ENCODE measurements around the gene BMP7.
"Not testable (repeated sequence)": the region's sequence is repeated elsewhere in the genome, so short reads cannot be mapped to it uniquely, and the experiment has no call there.

BMP7 gene

GRCh38 chr20:57265336-57265996 lies 975 bp downstream of the BMP7 start:
- DNase-seq (ENCODE audit: low spot score) = no peak

DNA sequence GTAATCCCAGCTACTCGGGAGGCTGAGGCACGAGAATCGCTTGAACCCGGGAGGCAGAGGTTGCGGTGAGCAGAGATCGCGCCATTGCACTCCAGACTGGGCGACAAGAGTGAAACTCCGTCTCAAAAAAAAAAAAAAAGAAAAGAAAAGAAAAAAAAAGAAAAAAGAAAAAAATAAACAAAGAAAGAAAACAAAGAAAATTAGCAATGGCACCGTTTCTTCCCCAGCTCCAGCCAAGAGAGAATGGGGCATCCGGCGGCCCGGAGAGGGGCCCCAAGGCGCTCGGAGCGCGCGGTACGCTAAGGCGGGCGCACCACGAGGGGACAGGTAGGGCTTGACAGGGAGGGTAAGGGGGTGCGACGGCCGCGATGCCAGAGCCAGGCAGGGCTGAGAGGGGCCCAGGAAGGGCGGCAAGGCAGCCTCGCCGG lies 1.5 kb downstream of the BMP7 start:
- DNase-seq (ENCODE audit: low spot score) = not testable (repeated sequence)

GRCh38 chr20:57263801-57264792 lies 2.3 kb downstream of the BMP7 start:
- DNase-seq (ENCODE audit: low spot score) = no peak

GRCh38 chr20:57262784-57263609 lies 3.4 kb downstream of the BMP7 start:
- no peak for DNase-seq (ENCODE audit: low spot score)

DNA sequence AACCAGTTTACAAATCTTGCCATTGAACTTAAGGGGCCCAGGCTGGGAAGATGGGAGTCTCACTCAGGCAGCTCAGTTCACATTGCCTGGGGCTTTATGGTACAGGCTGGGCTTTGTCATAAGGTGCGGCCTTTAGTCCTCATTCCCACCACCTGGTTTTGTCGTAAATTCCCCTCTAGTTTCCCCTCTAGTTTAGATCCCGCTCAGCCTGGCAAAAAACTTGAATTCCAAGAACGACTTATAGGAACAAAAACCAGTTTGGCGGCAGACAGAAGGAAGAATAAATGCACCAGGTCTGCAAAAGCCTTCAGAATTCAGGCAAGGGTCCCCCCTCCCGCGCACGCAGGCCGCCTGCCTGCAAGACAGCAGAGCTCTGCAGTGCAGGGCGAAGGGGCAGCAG lies 4.1 kb downstream of the BMP7 start:
- no peak for DNase-seq (ENCODE audit: low spot score)

GRCh38 chr20:57261457-57262251 lies 4.8 kb downstream of the BMP7 start:
- DNase-seq (ENCODE audit: low spot score) = no peak

DNA sequence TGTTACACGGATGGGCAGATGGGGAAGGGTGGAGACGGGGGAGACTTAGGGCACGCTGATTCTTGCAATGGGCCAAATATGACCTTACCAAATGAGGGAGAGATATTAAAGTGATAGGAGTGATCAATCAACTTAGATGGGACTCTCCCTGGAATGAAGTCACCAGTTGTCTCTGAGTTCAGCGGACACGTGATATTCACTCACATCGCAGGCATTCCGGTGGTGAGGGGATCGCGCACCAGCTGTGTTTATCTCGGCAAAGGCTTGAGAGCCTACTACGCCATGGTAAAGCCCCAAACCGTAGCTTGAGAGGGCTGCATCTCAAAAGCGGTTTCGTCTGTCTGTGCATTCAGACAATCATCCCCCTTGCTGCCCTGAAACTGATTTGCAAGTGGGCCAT lies 5.5 kb downstream of the BMP7 start:
- DNase-seq (ENCODE audit: low spot score) = no peak

- no peak for DNase-seq (ENCODE audit: low spot score)
Measured at GRCh38 chr20:57259938-57260921, 6.2 kb downstream of the BMP7 start.

- DNase-seq (ENCODE audit: low spot score) = no peak
Measured at GRCh38 chr20:57259121-57259937, 7.1 kb downstream of the BMP7 start.

DNA sequence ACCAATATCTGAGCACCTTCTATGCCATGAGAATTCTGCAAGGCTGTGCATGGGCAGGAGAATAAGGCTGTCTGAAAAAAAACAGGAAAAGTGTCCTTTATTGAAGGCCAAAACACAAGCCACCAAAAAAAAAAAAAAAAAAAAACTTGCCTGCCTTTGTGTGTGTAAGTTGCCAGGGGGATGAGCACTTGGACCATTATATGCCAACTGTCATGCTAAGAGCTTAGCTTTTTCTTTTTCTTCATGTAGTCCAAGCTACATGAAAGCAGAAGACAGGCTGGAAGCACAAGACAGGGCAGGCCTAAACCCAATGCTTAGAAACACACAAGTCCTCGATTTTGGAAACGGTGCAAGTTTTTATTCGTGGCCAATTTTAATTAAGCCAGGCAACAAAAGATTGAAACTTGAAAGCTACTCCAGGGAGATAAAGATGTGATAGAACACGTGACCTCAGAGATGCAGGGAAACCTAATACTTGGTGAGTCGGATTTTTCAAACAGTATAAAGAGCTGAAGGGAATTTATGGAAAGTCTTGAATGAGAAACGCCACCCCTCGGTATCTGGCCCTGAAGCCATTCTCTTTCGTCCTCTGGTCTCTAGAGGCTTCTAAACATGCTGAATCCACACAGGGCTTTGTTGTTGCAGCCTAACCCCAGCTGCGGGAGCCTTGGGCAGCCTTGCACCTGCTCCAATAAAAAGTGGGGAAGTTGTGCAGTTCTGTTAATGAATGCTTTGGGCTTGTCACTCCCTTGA lies 8.6 kb downstream of the BMP7 start:
- DNase-seq (ENCODE audit: low spot score) = no peak

- no peak for DNase-seq (ENCODE audit: low spot score)
Measured at GRCh38 chr20:57256908-57257307, 9.5 kb downstream of the BMP7 start.

GRCh38 chr20:57256205-57256604 lies 10.2 kb downstream of the BMP7 start:
- no peak for DNase-seq (ENCODE audit: low spot score)

- DNase-seq (ENCODE audit: low spot score) = no peak
Measured at GRCh38 chr20:57255183-57255582, 11.3 kb downstream of the BMP7 start.

GRCh38 chr20:57252559-57253162 lies 13.8 kb downstream of the BMP7 start:
- no peak for DNase-seq (ENCODE audit: low spot score)

GRCh38 chr20:57251949-57252348 lies 14.5 kb downstream of the BMP7 start:
- DNase-seq (ENCODE audit: low spot score) = no peak

GRCh38 chr20:57251344-57251743 lies 15.1 kb downstream of the BMP7 start:
- no peak for DNase-seq (ENCODE audit: low spot score)

- no peak for DNase-seq (ENCODE audit: low spot score)
Measured at GRCh38 chr20:57250607-57251343, 15.7 kb downstream of the BMP7 start.
